HCT116 (cell line): ENCODE results near the gene CLASP1.

ENCODE experiments used
- ATF3 ChIP-seq: IDR thresholded peaks from 2 replicates; pipeline ENCODE4 v1.6.1; 2012
- CEBPB ChIP-seq: IDR thresholded peaks from 2 replicates; pipeline ENCODE4 v1.6.1; 2012; ENCODE audit warnings: low read depth
- CTCF ChIP-seq, 3 experiments: fragments of 200-600 bp in 1 of 3; sonication (generic) in 1 of 3; IDR thresholded peaks in 2 of 3; conservative IDR thresholded peaks in 1 of 3; 2 replicates each; pipeline ENCODE4 v1.5.1; 2012 to 2017; ENCODE audit warnings: low read depth in 2 of 3, low read length in 2 of 3, antibody characterized with exemption in 1 of 3, borderline replicate concordance in 1 of 3, control low read depth in 1 of 3, mild to moderate bottlenecking in 1 of 3, mixed read lengths in 1 of 3, mixed run types in 1 of 3, moderate library complexity in 1 of 3; ENCODE audit not compliant: insufficient read depth in 1 of 3
- EZH2 ChIP-seq: fragments of 200-600 bp; sonication (generic); IDR thresholded peaks from 2 replicates; pipeline ENCODE4 v1.6.1; 2017; ENCODE audit warnings: antibody characterized with exemption, mixed run types
- MAX ChIP-seq: IDR thresholded peaks from 2 replicates; pipeline ENCODE4 v1.6.1; 2012
- POLR2A ChIP-seq: IDR thresholded peaks from 2 replicates; pipeline ENCODE4 v1.7.0; 2011; ENCODE audit warnings: borderline replicate concordance; ENCODE audit not compliant: insufficient read depth, insufficient read length; ENCODE audit errors: extremely low read depth
- POLR2AphosphoS5 ChIP-seq: IDR thresholded peaks from 2 replicates; pipeline ENCODE4 v1.6.1; 2011; ENCODE audit warnings: mild to moderate bottlenecking, low read depth, low read length, moderate library complexity
- REST ChIP-seq: IDR thresholded peaks from 2 replicates; pipeline ENCODE4 v1.6.1; 2012; ENCODE audit warnings: low read depth
- YY1 ChIP-seq: IDR thresholded peaks from 2 replicates; pipeline ENCODE4 v1.6.1; 2011; ENCODE audit warnings: low read length, low read depth, moderate library complexity, mild to moderate bottlenecking; ENCODE audit not compliant: insufficient replicate concordance; ENCODE audit errors: extremely low read depth
- ZFX ChIP-seq: fragments of 450-650 bp; IDR thresholded peaks from 2 replicates; pipeline ENCODE4 v1.6.1; 2017

- no peak for TF ChIP-seq MAX
- TF ChIP-seq CTCF (IDR thresholded peaks at IDR 0.05 in 2 of 3, conservative IDR thresholded peaks at IDR 0.05 in 1 of 3; ENCODE audit: borderline replicate concordance in 1 of 3, insufficient read depth in 1 of 3, low read depth in 2 of 3, low read length in 2 of 3), result no peak
- no peak for TF ChIP-seq POLR2A
- no peak for TF ChIP-seq REST
- no peak for TF ChIP-seq CEBPB
- no peak for TF ChIP-seq POLR2AphosphoS5
- no peak for TF ChIP-seq ATF3
- no peak for TF ChIP-seq YY1
- no peak for TF ChIP-seq EZH2
- no peak for TF ChIP-seq ZFX
These were observed 90.9 kb downstream of the CLASP1 start for GRCh38 chr2:121558329-121558728.
